ENCODE results near the gene FNDC3A. TPM values are rescaled to one million over a fixed set of nuclear protein-coding genes. Genes with fewer than 3 reads are reported as not detected.

The FNDC3A gene
- total and polyA plus RNA-seq, 9 of the 15 experiments (the other 6 are each of a cell fraction or from before 2014, with no cell fraction given): 4.1 to 22.0 (median 13.5) TPM

DNA sequence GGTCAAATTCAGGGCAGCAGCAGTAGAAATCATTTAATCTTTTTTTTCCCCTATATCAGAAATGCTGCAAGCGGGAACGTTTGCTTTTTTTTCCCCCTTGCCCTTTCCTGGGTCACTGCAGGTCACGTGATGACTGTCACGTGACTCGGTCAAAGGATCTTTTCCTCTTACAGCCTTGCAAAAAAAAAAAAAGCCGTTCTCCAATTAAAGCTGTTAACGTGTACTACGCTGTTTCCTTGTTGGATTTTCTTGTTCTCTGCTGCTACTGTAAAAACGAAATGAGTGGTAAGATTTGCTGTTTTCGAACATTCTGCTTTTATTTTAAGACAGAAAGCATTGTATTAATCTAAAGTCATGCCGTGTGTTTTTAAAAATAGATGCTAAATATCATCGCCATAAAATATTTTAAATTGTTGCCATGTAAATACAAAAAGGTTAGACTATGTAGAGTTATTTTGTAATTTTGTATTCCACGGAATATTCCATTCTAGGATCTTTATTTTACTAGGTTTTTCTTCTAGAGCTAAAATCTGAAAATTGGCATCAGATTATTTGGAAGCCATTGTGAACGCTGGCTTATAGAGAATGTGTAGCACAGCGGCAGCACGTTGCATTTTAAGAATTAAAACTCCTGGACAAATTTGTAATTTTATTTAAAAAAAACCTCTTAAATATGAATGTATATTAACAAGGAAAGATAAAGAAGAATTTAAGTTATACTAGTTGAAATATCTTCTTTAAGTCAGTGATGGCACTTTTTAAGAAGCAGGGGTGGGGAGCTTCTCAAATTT, 134.6 kb downstream of the FNDC3A start (continued):
- TF ChIP-seq HDGF (IDR thresholded peaks at IDR 0.05) (no peak), SFPQ (IDR thresholded peaks at IDR 0.05; ENCODE audit: low read depth, low read length) (no peak), ZNF232 (CRISPR knock-in tag; IDR thresholded peaks at IDR 0.05) (no peak), MLLT1 (IDR thresholded peaks at IDR 0.05) (no peak), PRMT5 (CRISPR knock-in tag; IDR thresholded peaks at IDR 0.05) (no peak), GTF2A2 (tag; IDR thresholded peaks at IDR 0.05) (no peak), ATF2 (CRISPR knock-in tag; IDR thresholded peaks at IDR 0.05) (no peak), SRSF9 (IDR thresholded peaks at IDR 0.05; ENCODE audit: borderline replicate concordance, low read depth, low read length) (no peak), TAF1 (IDR thresholded peaks at IDR 0.05; ENCODE audit: control insufficient read depth, extremely low read depth, insufficient read depth, low read length, severe bottlenecking) (no peak), ZBTB34 (CRISPR knock-in tag; IDR thresholded peaks at IDR 0.05) (no peak), LEF1 (IDR thresholded peaks at IDR 0.05) (peak; percentile 49; the same call in 1 of the 2 replicates), PTTG1 (tag; IDR thresholded peaks at IDR 0.05; ENCODE audit: low read depth) (no peak), PHTF2 (CRISPR knock-in tag; IDR thresholded peaks at IDR 0.05) (no peak), MXD1 (CRISPR knock-in tag; IDR thresholded peaks at IDR 0.05; ENCODE audit: borderline replicate concordance, poor library complexity, severe bottlenecking) (no peak), ERF (CRISPR knock-in tag; IDR thresholded peaks at IDR 0.05) (no peak), COPS2 (conservative IDR thresholded peaks at IDR 0.05) (no peak), KAT7 (CRISPR knock-in tag; IDR thresholded peaks at IDR 0.05; ENCODE audit: borderline replicate concordance) (no peak)
- TF ChIP-seq, protein P1, sequence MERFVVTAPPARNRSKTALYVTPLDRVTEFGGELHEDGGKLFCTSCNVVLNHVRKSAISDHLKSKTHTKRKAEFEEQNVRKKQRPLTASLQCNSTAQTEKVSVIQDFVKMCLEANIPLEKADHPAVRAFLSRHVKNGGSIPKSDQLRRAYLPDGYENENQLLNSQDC (CRISPR knock-in tag; IDR thresholded peaks at IDR 0.05): 0 out of 2 replicates have a peak, but pooled peaks have one; percentile 15
